Measurements from ENCODE around the gene EP400.

DNA sequence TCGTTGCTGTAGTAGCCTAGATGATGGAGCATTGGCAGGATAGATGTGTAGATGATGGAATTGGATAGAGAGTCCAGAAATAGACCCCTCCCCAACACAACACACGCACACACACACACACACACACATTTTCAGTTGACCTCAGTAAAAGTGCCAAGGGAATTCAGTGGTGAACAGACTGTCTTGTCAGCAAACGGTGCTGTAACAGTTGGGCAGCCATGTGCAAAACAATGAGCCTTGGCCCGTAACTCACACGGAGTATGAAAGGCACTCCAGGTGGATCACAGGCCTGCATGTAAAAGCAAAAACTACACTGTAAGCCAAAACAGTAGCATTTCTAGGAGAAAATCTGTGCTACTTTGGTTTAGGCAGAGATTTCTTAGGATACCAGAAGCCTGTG lies 106.6 kb downstream of the EP400 start:
- TF ChIP-seq POLR2A (IDR thresholded peaks at IDR 0.05) = no peak
- no peak for TF ChIP-seq CTCF (IDR thresholded peaks at IDR 0.05)
